Activated CD4-positive, alpha-beta T cell treated with anti-CD3 and anti-CD28 coated beads, Interleukin-2, Interleukin-4, amounts not matched to agents 100 ng/mL and 50 ng/mL, durations not matched to agents 16 hours and 8 hours (primary cell): ENCODE data around the gene UAP1L1.
"Not testable (repeated sequence)": the region's sequence is repeated elsewhere in the genome, so short reads cannot be mapped to it uniquely, and the experiment has no call there.

Experiments
- DNase-seq: peaks from one replicate; pipeline ENCODE4 v3.0.0-alpha.2; 2020; ENCODE audit warnings: low spot score

The UAP1L1 gene

DNA sequence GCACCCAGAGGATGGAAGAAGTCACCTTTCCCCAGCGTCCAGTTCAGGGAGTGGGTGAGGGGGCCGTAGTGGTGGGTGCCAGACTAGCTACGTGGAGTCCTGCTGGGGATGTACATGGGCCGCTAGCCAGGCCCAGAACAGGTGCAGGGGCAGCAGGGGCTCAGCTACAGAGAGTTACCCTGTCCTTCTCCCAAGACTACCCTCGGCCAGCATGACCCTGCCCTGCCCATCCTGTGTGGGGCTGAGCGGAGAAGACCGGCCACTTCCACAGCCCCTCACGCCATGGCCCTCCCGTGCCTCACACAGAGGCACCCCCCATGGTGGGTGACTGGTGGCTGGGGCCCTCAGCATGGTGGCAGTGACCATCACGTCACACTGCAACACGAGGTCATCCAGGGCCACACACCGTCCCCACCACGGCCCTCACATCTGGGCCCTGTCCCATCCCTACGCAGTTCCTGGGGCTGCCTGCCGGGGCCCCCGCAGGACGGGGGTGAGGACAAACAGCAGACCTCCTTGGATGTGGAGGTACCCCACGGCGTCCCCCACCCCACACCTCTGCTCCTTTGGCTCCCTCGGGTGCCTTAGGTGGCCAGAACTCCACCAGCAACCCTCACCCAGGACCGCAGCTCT is 38.2 kb downstream of the UAP1L1 start:
- no peak for DNase-seq

- no peak for DNase-seq
Measured at GRCh38 chr9:137116027-137116507, 38.8 kb downstream of the UAP1L1 start.

DNA sequence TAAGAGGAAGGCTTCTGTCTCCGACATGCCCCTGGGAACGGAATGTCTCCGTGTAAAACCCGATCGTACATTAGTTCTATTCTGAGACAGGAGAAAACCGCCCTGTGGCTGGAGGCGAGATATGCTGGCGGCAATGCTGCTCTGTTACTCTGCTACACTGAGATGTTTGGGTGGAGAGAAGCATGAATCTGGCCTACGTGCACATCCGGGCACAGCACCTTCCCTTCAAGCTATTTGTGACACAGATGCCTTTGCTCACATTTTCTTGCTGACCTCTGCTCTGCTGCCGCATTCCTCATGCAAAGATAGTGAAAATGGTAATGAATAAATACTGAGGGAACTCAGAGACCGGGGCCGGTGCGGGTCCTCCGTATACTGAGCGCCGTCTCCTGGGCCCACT is 39.4 kb downstream of the UAP1L1 start:
- DNase-seq, result no peak

- DNase-seq, result no peak
Measured at GRCh38 chr9:137117269-137117731, 40.0 kb downstream of the UAP1L1 start.

DNA sequence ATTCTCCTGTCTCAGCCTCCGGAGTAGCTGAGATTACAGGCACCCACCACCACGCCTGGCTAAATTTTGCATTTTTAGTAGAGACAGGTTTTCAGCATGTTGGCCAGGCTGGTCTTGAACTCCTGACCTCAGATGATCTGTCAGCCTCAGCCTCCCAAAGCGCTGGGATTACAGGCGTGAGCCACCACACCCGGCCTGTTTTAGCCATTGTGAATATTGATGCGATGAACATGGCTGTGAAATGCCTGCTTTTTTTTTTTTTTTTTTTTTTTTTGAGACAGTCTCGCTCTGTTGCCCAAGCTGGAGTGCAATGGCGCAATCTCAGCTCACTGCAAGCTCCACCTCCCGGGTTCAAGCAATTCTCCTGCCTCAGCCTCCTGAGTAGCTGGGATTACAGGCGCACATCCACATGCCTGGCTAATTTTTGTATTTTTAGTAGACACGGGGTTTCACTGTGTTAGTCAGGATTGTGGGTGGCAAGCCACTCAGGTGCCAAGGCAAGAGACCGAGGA is 40.8 kb downstream of the UAP1L1 start:
- not testable (repeated sequence) for DNase-seq

GRCh38 chr9:137121927-137122795 is 44.8 kb downstream of the UAP1L1 start:
- DNase-seq, result not testable (repeated sequence)

GRCh38 chr9:137122796-137123467 is 45.6 kb downstream of the UAP1L1 start:
- not testable (repeated sequence) for DNase-seq

DNA sequence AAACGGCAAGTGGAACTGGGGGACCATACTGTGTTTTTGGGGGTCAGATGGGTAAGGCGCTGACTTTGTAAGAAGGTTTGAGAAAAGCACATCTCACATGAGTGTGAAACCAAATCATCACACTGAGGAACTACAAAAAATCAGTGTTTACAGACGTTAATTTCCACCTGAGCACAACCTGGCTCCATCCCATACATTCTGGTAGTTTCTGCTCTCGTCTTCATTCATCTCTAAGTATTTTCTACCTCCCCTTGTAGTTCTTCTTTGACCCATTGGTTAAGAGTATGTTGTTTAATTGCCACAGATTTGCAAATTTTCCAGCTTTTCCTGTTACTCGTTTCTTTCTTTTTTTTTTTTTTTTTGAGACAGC is 46.1 kb downstream of the UAP1L1 start:
- no peak for DNase-seq

GRCh38 chr9:137123952-137124462 is 46.7 kb downstream of the UAP1L1 start:
- DNase-seq, result not testable (repeated sequence)

DNA sequence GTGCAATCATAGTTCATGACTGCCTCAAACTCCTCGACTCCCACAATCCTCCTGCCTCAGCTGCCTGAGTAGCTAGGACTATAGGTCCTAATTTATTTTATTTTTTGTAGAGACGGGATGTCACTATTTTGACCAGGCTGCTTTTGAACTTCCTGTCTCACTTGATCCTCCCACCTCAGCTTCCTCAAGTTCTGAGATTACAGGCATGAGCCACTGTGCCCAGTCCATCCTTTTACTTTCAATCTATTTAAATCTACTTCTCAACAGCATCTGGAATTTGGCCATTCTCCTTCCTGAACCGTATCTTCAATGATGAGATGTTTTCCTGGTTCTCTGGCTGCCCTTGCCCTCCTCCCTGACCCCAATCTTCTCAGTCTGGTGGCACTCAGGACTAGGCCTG is 49.5 kb downstream of the UAP1L1 start:
- DNase-seq, result no peak

- peak; percentile 53 for DNase-seq
Measured at GRCh38 chr9:137127301-137128157, 50.2 kb downstream of the UAP1L1 start.

DNA sequence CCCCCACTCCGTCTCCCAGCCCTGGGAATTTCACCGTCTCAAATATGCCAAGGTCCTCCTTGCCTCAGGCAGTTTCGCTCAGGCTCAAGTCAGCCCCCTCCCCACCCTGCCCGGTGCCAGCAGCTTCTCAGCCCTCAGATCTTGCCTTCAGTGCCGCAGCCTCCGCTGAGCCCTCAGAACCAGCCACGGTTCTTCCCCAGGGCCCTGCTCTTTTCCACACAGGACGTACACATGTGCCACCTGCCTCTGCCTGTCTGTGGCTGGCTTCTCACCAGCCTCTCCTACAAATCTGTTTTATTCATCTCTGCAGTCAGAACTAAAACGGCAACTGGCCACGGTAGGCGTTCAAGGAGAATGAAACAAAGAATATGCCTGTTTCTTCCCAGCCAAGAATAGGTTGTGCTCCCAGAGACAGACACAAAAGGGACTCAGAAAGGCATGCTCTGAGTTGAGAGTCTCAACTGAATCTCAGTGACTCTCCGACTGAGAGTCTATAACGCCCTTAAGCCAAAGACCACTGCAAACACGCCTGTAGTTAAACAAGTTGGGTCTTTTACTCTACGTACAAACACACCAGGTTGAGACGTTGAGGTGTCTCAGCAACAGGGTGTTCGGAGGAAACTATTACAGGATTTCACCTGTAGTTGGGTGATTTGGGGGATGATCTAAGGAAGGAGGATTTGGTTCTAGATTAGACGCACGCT is 51.0 kb downstream of the UAP1L1 start:
- DNase-seq, result no peak

- no peak for DNase-seq
Measured at GRCh38 chr9:137128862-137129455, 51.6 kb downstream of the UAP1L1 start.

DNA sequence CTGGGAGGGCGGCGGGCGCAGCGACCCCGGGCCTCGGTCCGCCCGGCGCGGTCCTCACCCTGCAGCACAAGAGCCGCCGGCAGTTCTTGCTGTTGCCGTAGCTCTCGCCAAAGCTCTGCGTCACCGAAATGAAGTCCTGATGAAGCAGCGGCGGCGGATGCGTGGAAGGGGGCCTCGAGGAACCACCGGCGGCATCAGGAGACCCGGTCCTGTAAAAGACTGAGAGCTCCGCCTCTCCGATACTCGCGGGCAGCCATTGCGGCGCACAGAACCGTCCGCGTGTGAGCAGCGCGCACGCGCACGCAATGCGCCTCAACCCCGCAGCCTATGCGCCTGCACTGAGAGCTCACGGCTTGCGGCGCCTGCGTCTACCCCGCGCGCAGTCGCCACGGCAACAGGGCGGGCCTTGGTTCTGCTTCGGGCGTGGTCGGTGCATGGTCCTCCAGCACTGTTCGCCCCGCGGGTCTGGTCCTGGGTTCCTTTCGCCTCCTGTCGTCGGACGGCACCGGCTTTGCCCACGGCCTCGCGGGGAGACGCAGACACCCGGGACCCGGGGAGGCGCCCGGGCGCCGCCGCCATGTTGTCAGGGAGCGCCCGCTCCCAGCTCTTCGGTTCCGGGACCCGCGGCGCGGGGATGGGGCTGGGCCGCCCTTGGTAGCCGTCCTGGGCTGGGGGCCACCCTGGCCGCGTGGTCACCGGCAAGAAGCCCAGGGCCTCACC is 52.3 kb downstream of the UAP1L1 start:
- DNase-seq, result peak; percentile 93

DNA sequence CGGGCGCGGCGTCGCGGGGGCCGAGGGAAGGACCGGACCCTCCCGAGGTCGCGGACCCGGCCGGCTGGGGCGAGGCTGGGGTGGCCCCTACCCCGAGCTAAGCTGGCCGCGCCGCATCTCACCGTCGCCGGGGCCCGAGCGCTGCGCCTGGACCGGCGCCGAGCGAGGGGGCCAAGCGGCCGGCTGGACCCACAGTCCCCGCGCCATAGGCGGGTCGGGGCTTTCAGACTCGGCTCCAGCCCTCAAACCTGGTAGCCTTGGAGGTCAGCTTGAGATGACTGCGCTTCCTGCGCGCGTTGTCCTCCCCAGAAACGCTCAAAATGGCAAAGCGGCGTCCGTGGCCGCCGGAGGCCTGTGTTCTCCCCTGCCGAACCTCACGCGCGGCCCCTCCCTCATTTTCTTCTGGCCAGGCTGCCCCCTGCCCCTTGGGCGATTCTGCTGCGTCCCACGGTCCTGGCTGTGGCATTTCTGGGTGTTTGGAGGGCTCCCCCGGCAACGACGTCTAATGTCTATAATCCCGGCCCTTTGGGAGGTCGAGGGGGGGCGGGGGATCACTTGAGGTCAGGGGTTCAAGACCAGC is 52.9 kb downstream of the UAP1L1 start:
- no peak for DNase-seq
